HCT116 (cell line): Measurements from ENCODE around the gene GRID2. TPM values are rescaled to one million over a fixed set of nuclear protein-coding genes. Genes with fewer than 3 reads are reported as not detected.
A peak's percentile ranks its signal among the peaks of the same experiment; 100 is the strongest.

Experiments
- ATAC-seq: fragments of 200-7000 bp; cut with Tn5 transposase; 2 replicates; pipeline ENCODE4 v1.9.1; 2020; ENCODE audit warnings: mild to moderate bottlenecking, moderate library complexity
- BruUV-seq: library from RNA; stranded (reverse); fragments of 400-500 nt; replicated peaks from 2 replicates; lab custom pipeline; 2021; lab: Mats Ljungman, UMichigan
- CTCF ChIA-PET: fragments of 300-600 bp; sonication (Branson Sonifier 250); formaldehyde crosslinking; loops from one replicate; lab custom pipeline; 2021; ENCODE audit warnings: antibody characterized with exemption; lab: Charles Lee
- POLR2A ChIA-PET: fragments of 300-600, 350-600 bp; sonication (Branson Sonifier 250); formaldehyde crosslinking; loops from one replicate; lab custom pipeline; 2021; ENCODE audit warnings: antibody characterized with exemption; lab: Charles Lee
- RAD21 ChIA-PET, 2 experiments: fragments of 300-600 bp; sonication (Branson Sonifier 250); formaldehyde crosslinking; loops; one replicate each; lab custom pipeline; 2023; ENCODE audit warnings: low total read pairs in 2 of 2; ENCODE audit not compliant: uncharacterized antibody in 2 of 2, unreplicated experiment in 2 of 2, low non-redundant PET in 1 of 2; lab: Charles Lee
- DNase-seq: peaks from one replicate; pipeline ENCODE4 v3.0.0-alpha.2; 2010; ENCODE audit warnings: low read depth, low spot score
- H2AFZ ChIP-seq: fragments of 200-600 bp; shearing (Covaris generic), sonication (generic); 2 replicates; pipeline ENCODE4 v1.6.1; 2017; ENCODE audit warnings: low read depth, mixed run types, mixed read lengths, antibody characterized with exemption, low read length; ENCODE audit not compliant: poor library complexity, severe bottlenecking
- H3K27ac ChIP-seq: 2 replicates; pipeline ENCODE4 v1.5.1; 2012; ENCODE audit warnings: low read depth, low read length
- H3K27me3 ChIP-seq: fragments of 200-600 bp; sonication (generic); 2 replicates; pipeline ENCODE4 v1.6.1; 2016; ENCODE audit warnings: mixed run types, low read length, mixed read lengths; ENCODE audit not compliant: insufficient read depth
- H3K36me3 ChIP-seq, 2 experiments: fragments of 200-500 bp in 1 of 2; fragments of 200-600 bp in 1 of 2; sonication (Bioruptor generic) in 1 of 2; sonication (generic) in 1 of 2; 2 replicates each; pipeline versions ENCODE4 v1.5.1 to v1.6.1; 2014 to 2016; ENCODE audit warnings: low read length in 2 of 2, inconsistent platforms in 1 of 2, mixed read lengths in 1 of 2, mixed run types in 1 of 2; ENCODE audit not compliant: insufficient read depth in 2 of 2, control insufficient read depth in 1 of 2
- H3K4me1 ChIP-seq, 2 experiments: fragments of 200-600 bp in 1 of 2; sonication (generic) in 1 of 2; 2 replicates each; pipeline versions ENCODE4 v1.5.1 to v1.6.1; 2012 to 2017; ENCODE audit warnings: low read length in 2 of 2, inconsistent platforms in 1 of 2, mild to moderate bottlenecking in 1 of 2, mixed read lengths in 1 of 2, mixed run types in 1 of 2, moderate library complexity in 1 of 2; ENCODE audit not compliant: insufficient read depth in 2 of 2, control insufficient read depth in 1 of 2
- H3K4me2 ChIP-seq: fragments of 200-600 bp; sonication (generic); 2 replicates; pipeline ENCODE4 v1.6.1; 2017; ENCODE audit warnings: mixed run types, low read length, mixed read lengths
- H3K4me3 ChIP-seq, 2 experiments: fragments of 200-600 bp in 1 of 2; sonication (generic) in 1 of 2; replicated peaks in 1 of 2; 2 replicates each; pipeline ENCODE4 v1.5.1; 2011 to 2016; ENCODE audit warnings: low read length in 2 of 2, control low read depth in 1 of 2, low read depth in 1 of 2, mild to moderate bottlenecking in 1 of 2, mixed read lengths in 1 of 2, mixed run types in 1 of 2
- H3K79me2 ChIP-seq: fragments of 200-600 bp; sonication (generic); 2 replicates; pipeline ENCODE4 v1.6.1; 2017; ENCODE audit warnings: mild to moderate bottlenecking, mixed run types, low read length, moderate library complexity, mixed read lengths; ENCODE audit not compliant: insufficient read depth
- H3K9ac ChIP-seq: fragments of 200-600 bp; sonication (generic); 2 replicates; pipeline ENCODE4 v1.6.1; 2016; ENCODE audit warnings: low read length, mixed read lengths
- H3K9me2 ChIP-seq: fragments of 200-600 bp; sonication (generic), shearing (Covaris generic); 2 replicates; pipeline ENCODE4 v1.6.1; 2017; ENCODE audit warnings: mixed run types, mild to moderate bottlenecking, moderate library complexity; ENCODE audit not compliant: insufficient read depth
- H3K9me3 ChIP-seq, 2 experiments: fragments of 200-500 bp in 1 of 2; fragments of 200-600 bp in 1 of 2; sonication (Bioruptor generic) in 1 of 2; sonication (generic) in 1 of 2; 2 replicates each; pipeline ENCODE4 v1.6.1; 2014 to 2017; ENCODE audit warnings: low read length in 2 of 2, mixed read lengths in 2 of 2, inconsistent platforms in 1 of 2, low read depth in 1 of 2, mild to moderate bottlenecking in 1 of 2, mixed run types in 1 of 2, moderate library complexity in 1 of 2; ENCODE audit not compliant: control insufficient read depth in 1 of 2, insufficient read depth in 1 of 2
- H4K20me1 ChIP-seq: fragments of 200-600 bp; sonication (generic), shearing (Covaris generic); 2 replicates; pipeline ENCODE4 v1.6.1; 2017; ENCODE audit warnings: mixed run types, mild to moderate bottlenecking, moderate library complexity; ENCODE audit not compliant: insufficient read depth
- ATF3 ChIP-seq: IDR thresholded peaks from 2 replicates; pipeline ENCODE4 v1.6.1; 2012
- CBX3 ChIP-seq: IDR thresholded peaks from 2 replicates; pipeline ENCODE4 v1.6.1; 2012; ENCODE audit warnings: low read depth
- EGR1 ChIP-seq: IDR thresholded peaks from 2 replicates; pipeline ENCODE4 v1.6.1; 2012; ENCODE audit warnings: low read depth
- POLR2A ChIP-seq: IDR thresholded peaks from 2 replicates; pipeline ENCODE4 v1.7.0; 2011; ENCODE audit warnings: borderline replicate concordance; ENCODE audit not compliant: insufficient read depth, insufficient read length; ENCODE audit errors: extremely low read depth
- POLR2AphosphoS5 ChIP-seq: IDR thresholded peaks from 2 replicates; pipeline ENCODE4 v1.6.1; 2011; ENCODE audit warnings: mild to moderate bottlenecking, low read depth, low read length, moderate library complexity
- REST ChIP-seq: IDR thresholded peaks from 2 replicates; pipeline ENCODE4 v1.6.1; 2012; ENCODE audit warnings: low read depth
- SRF ChIP-seq: IDR thresholded peaks from 2 replicates; pipeline ENCODE4 v1.6.1; 2012; ENCODE audit warnings: low read depth
- YY1 ChIP-seq: IDR thresholded peaks from 2 replicates; pipeline ENCODE4 v1.6.1; 2011; ENCODE audit warnings: low read length, low read depth, moderate library complexity, mild to moderate bottlenecking; ENCODE audit not compliant: insufficient replicate concordance; ENCODE audit errors: extremely low read depth
- intact Hi-C: fragments of 100-400 bp; cut with micrococcal nuclease; formaldehyde crosslinking; loops from 2 replicates; pipeline ENCODE4 v1.10.0; 2022
- total RNA-seq: library from RNA; stranded (reverse); gene quantifications from one replicate; pipeline ENCODE4 v1.2.1, GENCODE V29; 2021; ENCODE audit not compliant: unreplicated experiment

Gene GRID2
- total RNA-seq, 1 experiment from 2014 or later: not detected

DNA sequence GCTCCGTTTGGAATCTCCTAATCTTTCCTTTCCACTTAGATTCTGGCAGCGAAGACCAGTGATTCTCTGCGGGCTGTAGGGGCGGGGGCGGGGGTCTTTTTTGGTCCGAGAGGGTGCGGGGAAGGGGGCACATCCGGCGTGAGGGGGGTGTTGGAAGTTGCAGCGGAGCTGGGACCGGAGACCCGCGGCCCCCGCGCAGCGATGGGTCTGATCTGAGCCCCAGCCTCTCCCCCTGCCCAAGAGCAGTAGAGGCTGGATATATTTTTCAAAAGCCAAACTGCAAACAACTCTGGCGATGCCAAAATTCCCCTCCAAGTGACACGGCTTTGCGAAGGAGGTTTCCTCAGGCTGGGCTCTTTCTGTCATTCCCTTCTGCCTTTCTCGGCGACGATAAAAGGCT, 355 bp downstream of the GRID2 start:
- Histone ChIP-seq H2AFZ (peak overlapping the region; percentile 88), H3K4me1 (peaks cover 5 to 25% of the 10 kb centered on the region in 2 experiments; a peak in 3 of 4 replicates), H3K4me2 (peak overlapping the region; percentile 84), H3K36me3 (no peaks in the 10 kb centered on the region), H3K9ac (no peak overlapping the region), H3K27me3 (no peaks in the 10 kb centered on the region), H4K20me1 (no peaks in the 10 kb centered on the region), H3K27ac (no peak overlapping the region), H3K4me3 (peak overlapping the region; percentile 36 to 53), H3K9me3 (no peaks in the 10 kb centered on the region), H3K79me2 (no peaks in the 10 kb centered on the region), H3K9me2 (no peaks in the 10 kb centered on the region)
- POLR2A ChIA-PET: no interaction called here
- intact Hi-C loops: no loop called here
- TF ChIP-seq EGR1 (no peak), SRF (no peak), POLR2AphosphoS5 (no peak), REST (no peak), POLR2A (no peak), CBX3 (no peak), YY1 (no peak), ATF3 (no peak)
- ATAC-seq (no peak), DNase-seq (no peak)
- RAD21 ChIA-PET: no interaction called here
- CTCF ChIA-PET: no interaction called here
- no TSS peak for BruUV-seq
